ENCODE measurements around the gene DOK4. TPM values are rescaled to one million over a fixed set of nuclear protein-coding genes. Genes with fewer than 3 reads are reported as not detected.
A peak's percentile ranks its signal among the peaks of the same experiment; 100 is the strongest.

The DOK4 gene
- polyA plus RNA-seq (ENCODE audit: insufficient read length), result 27.8 TPM
- long read RNA-seq, donor 1, partial matches to known transcripts, result 121 of 123 reads
- long read RNA-seq, donor 1, other reads (novel, unspliced or antisense), result 0 of 123 reads
- long read RNA-seq, donor 2, transcript DOK4-201 (9 exons, 2,772 nt), result major isoform, 8 of 18 reads
- long read RNA-seq, donor 2, partial matches to known transcripts, result 5 of 18 reads
- long read RNA-seq, donor 2, other reads (novel, unspliced or antisense), result 0 of 18 reads
- long read RNA-seq, donor 3, partial matches to known transcripts, result 0 of 7 reads
- long read RNA-seq, donor 3, other reads (novel, unspliced or antisense), result 0 of 7 reads
- long read RNA-seq, donor 4, result 0 reads
- long read RNA-seq, donor 5, transcript DOK4-201 (9 exons, 2,772 nt), result major isoform, 5 of 15 reads
- long read RNA-seq, donor 5, partial matches to known transcripts, result 8 of 15 reads
- long read RNA-seq, donor 5, other reads (novel, unspliced or antisense), result 0 of 15 reads
- long read RNA-seq, donor 6, transcript DOK4-201 (9 exons, 2,772 nt), result major isoform, 5 of 7 reads
- long read RNA-seq, donor 6, partial matches to known transcripts, result 0 of 7 reads
- long read RNA-seq, donor 6, other reads (novel, unspliced or antisense), result 0 of 7 reads
- long read RNA-seq, donor 7, transcript DOK4-201 (9 exons, 2,772 nt), result major isoform, 7 of 17 reads
- long read RNA-seq, donor 7, partial matches to known transcripts, result 5 of 17 reads
- long read RNA-seq, donor 7, other reads (novel, unspliced or antisense), result 0 of 17 reads
- long read RNA-seq, donor 8, partial matches to known transcripts, result 0 of 6 reads
- long read RNA-seq, donor 8, other reads (novel, unspliced or antisense), result 0 of 6 reads

DNA sequence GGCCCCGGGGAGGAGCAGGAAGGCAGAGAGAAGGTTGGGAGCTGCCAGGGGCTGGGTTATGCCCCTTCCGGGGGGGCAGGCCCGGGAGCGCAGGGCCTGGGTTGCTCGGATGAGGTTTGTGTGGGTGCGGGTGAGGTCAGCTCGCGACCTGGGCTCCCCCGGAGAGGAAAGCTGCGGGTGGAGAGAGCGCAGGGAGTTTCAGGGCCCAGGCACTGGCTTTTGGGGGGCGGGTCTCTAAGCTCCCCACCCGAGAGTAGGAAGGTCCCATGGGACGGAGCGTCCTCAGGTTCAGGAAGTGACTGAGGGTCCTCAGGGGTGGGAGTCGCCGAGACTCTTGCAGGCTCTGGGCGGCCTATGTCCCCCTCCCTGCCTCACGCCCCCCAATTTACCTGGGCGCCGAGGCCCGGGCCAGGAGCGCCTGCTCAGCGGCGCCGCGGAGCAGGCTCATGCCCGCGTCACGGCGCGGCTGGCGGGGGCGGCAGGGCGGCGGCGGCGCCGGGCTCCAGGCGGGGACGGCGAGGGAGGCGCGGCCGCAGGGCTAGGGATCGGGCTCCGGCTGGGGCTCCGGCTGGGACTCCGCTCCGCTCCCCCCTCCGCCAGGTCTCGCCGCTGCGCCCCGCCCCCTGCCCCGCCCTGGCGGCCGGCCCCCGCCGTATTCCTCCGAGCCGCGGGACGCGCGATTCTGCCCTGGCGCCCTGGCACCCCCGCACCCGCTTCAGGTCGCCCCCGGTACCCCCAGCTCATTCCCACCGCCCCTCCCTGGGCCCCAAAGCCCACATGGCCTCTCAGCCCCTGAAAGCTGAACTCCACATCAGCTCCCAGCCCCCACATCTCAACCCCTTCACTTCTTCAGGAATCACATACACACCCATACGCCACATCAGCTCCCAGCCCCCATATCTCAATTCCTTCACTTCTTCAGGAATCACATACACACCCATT is at the start of gene DOK4:
Gene DOK4, minus strand, starts transcription at position 578 of the 942 bp plus-strand sequence. CDS start 6,986 bp downstream, outside the sequence.
- no peak for DNase-seq

DNA sequence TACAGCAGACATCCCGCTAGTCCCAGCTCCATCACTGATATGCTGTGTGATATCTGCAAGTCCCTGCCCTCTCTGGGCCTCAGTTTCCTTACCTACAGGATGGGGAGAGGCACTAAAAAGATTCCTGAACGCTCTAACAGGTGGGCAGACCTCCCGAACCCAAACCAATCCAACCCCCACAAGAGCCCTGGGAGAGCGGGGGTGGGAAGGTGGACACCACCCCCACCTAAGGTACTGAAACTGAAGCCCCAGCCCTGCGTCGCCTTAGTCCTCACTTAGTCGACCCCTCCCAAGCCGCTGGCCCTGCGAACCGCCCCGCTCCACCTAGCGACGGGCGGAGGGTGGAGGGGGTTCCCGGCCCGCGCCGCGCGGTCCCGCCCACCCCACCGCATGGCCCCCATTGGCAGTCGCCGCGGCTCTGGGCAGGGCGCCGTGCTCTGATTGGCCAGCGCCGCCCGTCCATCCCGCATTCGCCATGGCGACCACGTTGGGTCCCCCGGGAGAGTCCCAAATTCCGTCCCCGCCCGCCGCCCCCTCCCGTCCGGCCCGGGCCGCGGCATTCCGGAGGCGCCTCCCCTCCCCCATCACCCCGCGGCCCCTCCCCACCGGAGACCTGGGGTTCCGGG is 49.5 kb upstream of the DOK4 start:
- DNase-seq, result peak; percentile 86

DNA sequence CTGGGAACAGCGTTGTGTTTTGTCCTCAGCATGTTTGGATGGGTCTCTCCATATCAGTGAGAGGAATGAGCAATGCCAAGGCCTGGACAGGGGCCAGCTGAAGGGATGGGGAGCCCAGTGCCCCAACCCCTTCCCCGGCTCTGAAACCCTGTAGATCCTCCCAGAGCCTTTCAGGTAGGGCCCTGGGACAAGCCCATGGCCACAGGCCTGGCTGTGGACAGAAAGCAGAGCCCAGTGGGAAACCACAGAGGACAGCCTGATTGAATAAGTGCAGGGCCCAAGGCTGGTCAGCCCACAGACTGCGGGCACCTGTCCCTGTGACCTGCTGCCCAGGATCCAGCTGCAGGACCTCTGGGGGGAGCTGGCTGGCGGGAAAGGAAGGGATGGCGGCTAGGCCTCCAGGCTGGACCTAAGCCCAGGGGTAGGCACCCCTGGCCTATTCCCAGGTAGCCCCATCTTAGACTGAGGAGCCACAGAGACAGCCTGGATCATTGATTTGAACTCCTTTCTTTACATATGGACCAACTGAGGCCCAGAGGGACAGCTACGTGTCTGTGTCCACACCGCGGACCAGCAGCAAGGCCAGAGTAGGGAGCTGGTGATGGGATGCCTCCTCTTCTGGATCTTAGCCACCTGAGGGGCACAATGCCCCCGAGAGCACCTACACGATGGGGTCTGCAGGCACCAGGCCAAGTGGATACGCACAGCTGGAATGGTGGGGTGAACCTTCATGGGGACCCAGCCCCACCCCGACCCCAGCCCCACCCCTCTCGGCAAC is 48.8 kb upstream of the DOK4 start:
- no peak for DNase-seq

DNA sequence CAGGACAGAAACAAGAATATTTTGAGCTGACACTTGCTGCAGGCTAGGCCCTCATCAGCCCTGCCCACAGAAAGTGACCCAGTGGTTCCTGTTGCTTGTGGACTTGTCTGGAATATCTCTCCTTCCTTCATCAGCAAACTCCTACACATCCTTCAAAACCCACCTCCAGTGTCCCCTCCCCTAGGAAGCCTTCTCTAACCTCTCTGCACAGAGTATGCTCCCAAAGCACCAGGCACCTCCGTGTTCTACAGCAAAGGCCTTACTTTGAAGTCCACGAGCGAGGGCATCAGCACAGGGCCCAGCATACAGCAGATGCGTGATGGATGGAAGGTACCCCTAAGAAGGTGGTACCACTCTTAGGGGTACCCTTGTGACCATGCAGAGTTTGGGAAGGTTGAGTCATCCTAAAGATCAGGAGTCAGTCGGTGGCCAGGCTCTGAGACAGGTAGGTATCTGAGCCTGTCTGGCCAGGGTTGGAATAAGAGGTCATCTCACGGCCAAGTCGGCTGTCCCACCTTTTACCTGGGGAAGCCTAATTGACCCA is 48.1 kb upstream of the DOK4 start:
- no peak for DNase-seq

DNA sequence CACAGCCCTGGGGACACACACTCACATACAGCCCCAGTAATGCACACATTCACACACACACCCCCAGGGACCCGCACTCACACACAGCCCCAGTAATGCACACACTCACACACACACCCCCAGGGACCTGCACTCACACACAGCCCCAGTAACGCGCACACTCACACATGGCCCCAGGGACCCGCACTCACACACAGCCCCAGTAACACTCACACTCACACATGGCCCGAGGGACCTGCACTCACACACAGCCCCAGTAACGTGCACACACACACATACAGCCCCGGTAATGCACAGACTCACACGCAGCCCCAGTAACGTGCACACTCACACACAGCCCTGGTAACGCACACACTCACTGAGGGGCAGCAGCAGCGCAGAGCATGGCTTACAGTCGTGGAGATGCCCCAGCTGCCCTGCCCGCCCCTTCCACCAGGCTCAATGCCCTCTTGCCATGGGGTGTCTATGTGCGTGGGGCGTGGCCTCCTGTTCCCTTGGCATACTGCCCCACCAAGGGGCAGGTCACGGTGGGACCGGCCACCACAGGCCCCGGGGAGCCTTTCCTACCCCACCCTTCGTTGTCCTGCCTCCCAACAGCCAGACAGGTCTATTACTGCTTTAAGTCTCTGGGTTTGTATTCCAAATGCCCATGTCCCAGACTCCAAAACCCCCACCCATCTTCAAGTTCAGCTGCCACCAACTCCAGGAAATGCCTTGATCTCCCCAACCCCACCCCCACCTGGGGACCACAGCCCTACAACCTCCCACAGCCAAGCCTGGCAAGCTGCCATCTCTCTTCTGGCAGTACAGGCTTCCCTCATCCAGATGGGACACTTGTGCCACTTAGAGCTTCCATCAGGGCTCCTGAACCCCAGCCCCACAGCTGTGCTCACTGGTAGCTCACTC is 47.4 kb upstream of the DOK4 start:
- DNase-seq, result no peak

DNA sequence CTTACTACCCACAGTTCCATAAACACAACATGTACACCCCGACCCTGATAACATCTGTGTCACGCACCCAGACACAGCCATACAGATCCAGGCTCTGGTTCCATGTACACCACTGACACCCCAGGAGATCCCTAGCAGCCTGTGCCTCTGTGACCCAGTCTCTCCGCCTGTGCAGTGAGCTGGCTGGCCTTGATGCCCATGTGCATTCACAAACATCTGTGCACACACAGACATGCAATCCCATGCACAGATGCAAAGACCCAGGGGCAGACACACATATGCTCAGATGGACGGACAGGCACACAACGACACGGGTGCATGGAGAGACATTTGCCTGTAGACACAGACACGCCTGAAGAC is 46.0 kb upstream of the DOK4 start:
- no peak for DNase-seq

DNA sequence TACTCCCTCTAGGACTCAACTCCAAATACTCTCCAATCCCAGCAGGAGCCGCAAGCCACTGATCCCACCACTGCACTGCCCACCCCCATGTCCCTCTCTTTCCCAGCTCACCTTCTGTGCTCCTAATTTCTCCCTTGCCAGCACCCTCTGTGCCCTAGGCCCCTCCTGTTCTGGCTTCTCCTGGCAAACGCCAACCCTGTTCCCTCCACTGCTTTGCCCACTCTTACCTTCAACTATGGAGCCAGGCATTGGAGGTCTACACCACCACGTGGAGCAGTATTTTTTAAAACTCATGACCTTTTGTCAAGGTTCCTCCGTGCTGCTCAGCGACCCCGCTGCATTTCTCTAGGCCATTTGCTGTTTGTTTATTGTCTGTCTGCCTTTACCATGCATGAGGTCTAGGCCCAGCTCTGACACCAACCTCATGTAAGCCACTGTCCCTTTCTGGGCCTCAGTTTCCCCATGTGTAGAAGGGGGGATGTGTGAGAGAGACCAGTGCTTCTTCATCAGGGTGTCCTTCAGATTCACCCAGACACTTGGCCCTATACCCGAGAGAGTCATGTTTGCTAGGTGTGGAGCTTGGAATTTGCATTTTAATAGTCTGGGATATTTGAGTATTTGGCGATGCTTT is 45.5 kb upstream of the DOK4 start:
- no peak for DNase-seq

DNA sequence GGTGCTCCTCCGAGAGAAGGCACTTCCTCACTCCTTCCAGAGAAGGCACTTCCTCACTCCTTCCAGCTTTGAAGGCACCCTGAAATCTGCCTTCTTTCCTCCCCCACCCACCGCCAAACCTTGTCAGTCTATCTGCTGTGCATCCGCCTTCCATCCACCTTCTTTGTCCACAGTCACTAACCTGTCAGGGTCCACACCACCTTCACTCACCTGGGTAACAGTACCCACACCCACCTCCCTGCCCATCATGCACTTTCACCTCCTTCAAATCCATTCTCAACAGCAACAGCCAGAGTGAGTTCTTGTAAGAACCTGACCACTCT is 44.9 kb upstream of the DOK4 start:
- no peak for DNase-seq

DNA sequence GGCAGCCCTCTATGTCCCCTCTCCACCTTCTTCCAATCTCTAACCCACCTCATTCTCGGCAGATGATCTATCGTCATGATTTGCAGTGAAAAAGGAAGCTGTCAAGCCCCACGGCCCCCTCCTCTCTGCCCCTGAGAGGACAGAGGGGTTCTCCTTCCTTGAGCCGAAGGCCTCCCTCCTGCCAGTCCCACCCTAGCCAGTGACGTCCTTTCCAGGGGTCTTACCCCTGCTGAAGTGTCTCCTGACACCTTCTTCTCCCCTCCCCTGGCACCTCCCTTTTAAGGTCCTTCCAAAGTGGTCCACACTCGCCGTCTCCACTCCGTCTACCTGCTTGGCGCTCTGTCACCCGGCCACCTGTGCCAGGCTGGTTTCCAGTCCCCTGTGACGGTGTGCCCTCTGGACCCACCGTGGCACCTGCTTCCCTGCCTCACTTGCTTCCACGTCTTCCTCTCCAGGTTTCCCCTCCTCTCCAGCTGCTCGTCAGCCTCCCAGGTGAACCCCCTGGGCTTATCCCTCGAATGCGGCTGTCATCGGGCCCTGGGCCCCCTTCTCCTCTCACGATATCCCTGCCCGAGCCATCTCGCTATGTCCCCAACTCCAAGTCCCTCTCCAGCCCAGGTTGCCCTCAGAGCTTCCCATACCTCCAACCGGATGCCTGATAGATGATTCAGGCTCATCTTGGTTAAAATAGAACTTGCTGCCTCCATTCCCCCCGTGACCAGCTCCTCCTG is 44.4 kb upstream of the DOK4 start:
- no peak for DNase-seq

DNA sequence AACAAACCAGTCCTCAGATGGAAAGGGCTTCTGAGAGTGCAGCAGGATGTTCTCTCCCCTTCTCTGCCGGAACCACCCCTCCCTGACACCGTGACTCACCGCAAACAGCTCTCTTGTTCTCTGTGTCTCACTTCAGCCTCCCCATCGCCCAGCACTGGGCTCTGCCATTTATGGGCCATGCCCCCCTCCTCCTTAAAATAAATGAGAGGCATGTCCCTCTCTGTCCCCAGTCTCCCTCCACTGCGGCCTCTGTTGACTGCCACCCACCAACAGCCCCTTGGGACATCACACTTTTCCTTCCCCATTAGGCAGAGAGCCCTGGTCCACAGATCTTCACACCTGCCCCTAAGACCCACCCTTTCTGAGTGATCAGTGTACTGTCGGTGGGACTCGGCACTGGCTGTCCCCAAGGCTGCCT is 43.8 kb upstream of the DOK4 start:
- DNase-seq, result no peak

DNA sequence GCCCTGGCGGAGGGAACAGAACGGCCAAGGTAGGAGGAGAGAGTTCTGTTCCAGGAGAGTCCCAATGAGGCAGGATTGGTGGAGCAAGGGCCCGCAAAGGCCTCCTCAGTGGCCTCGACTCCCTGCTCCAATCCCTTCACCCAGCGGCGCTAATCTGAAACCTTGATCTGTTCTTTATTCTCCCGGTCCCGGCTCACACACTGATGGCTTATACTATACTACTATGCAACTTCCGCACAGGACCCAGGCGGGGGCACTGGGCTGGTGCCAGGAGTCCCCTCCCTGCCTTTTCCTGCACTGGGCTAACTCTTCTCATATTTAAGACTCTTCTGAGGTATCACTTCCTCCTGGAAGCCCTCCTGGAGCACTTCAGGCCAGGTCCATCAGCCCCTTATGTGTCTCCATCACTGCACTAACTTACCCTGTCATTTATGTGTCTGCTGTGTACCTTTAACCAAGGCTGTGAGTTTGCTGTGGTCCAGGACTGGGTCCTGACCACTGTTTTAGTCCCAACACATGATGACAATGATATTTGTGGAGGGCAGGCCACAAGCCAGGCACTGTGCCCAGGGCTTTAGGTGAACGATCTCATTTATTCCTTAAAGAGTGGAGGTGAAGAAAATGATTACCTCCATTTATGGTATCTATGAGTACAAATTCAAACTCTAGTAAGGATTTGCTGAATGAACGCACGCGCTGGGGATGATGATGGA is 43.3 kb upstream of the DOK4 start:
- DNase-seq, result no peak

DNA sequence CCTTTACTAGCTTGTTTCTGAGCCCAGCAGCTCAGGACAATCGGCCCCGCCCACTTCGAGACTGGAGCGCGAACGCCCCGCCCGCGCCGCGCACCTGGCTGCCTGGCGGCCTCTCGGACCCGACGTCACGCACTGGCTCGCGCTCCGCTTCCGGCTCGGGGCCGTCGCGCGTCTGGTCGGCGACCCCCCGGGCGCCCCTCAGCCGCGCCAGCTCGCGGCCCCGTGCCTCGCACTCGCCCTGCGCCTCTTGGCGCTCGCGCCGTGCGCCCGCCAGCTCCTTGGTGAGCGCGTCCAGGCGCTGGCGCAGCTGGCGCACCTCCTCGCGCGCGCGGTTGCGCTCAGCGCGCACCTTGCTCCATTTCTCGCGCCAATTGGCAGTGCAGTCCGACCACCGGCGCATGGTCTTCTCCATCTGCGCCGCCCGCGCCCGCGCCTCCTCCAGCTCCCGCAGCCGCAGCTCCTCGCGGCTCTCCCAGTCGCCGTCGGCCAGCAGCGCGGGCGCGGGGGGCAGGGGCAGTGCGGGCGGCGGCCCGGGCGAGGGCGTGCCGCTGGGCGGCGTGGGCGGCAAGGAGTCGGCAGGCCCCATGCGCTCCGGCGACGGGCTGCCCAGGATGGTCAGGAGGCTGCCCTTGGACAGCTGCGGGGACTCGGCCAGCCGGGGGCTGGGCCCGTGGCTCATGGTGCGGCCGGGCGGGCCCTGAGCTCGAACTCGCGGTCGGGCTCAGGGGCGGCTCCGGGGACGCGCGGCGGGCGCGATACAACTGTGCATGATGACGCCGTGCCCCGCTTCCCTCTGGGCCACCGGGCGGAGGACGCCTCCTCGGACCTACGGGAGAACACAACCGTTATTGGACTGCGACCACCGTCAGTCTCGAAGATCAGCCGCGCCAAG is 42.5 kb upstream of the DOK4 start:
- DNase-seq, result peak; percentile 45

DNA sequence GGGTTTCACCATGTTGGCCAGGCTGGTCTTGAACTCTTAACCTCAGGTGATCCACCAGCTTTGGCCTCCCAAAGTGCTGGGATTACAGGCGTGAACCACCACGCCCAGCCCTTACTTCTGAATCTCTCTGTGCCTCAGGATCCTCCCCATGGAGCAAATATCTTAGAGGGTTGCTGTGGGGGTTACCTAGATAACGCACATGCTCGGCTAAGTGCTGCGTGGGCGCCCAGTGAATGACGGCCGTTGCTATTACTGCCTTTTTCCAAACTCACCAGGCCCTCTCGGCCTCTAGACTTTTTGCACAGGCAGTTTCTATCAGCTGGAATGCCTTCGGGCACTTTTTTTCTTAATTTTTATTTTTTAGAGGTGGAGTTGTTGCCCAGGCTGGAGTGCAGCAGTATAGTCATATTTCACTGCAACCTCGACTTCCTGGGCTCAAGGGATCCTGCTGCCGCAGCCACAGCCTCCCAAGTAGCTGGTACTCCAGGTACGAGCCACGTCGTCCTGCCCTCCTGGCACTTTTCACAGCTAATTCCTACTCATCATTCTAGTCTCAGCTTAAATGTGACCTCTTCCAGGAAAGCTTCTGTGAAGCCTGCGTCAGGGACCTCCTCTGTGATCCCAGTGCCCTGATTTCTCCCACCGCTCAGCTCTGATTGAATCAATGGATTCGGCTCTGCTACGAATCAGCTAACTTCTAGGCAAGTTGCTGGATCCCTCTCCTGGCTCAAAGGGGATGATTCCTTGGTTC is 41.5 kb upstream of the DOK4 start:
- no peak for DNase-seq

DNA sequence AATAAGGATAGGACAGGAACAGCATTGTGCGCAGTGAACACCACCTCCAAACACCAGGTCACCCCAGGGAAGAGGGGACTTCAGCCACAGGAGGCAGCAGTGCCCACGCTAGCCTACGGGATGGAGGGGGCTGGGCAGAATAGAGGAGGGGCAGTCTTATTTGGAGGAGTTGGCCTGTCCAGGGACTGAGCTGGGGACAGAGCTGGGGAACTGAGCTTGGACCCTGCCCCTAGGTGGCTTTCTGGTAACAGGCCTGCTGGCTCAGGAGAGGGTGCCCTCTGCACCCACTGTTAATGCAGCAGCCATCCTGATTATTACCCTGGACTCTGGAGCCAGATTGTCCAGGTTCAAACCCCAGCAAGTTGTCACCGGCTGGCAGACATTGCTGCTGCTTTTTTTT is 40.7 kb upstream of the DOK4 start:
- no peak for DNase-seq

DNA sequence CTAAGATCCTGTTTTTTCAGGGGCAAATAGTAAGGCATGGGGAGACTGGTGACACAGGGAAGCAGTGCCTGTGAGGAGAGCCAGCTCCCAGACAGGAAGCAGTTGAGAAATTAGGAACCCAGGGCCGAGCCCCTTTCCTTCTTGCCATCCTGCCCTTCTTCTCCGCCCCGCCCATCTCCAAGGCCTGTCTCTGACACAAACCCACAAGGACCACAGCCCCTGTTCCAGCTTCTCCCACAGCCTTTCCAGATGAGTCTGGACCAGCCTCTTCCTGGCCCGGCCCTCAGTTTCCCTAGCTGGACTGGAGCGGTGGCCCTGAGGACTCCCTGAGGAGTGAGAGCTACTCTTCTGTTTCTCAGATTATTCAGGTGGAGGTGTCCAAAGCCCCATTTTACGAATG is 40.2 kb upstream of the DOK4 start:
- no peak for DNase-seq

DNA sequence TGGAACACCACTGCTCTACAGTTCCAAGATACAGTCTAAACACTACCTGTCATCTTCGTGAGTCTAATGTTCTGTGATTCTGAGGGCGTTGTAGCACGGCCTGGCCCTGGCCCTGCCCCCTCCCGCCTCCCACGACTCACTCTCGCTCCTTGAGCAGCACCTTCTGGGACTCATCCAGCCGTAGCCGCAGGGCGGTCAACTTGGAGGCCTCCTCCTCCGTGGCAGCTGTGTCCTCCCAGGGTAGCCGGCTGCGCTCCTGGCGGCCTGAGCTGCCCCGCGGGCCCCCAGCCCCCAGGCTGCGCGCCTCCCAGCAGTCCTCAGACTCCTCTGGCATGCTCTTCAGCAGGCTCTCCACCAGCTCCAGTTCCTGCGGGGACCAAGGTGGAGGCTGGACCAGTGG is 39.5 kb upstream of the DOK4 start:
- peak; percentile 42 for DNase-seq

Measured in left kidney (tissue), 8 donors.